Measurements from ENCODE around the gene MSN. TPM values are rescaled to one million over a fixed set of nuclear protein-coding genes. Genes with fewer than 3 reads are reported as not detected.

Gene MSN
- total RNA-seq, 1 experiment from 2014 or later = 91.2 TPM

GRCh38 chrX:65751519-65751918, 84.1 kb downstream of the MSN start:
- peaks cover 11% of the 10 kb centered on the region for H3K36me3 Mint-ChIP-seq
- H3K27ac Mint-ChIP-seq = no peak overlapping the region
- DNase-seq (ENCODE audit: low spot score) (no peak), ATAC-seq (no peak)
- H3K9me3 Mint-ChIP-seq = peaks cover 22% of the 10 kb centered on the region
- ChIA-PET POLR2A (no interaction called here), CTCF (no interaction called here)
- H3K27me3 Mint-ChIP-seq (ENCODE audit: low read depth) = no peaks in the 10 kb centered on the region; the same call in 1 of the 2 replicates
- TF ChIP-seq HMGXB4 (CRISPR knock-in tag; IDR thresholded peaks at IDR 0.05) (no peak), ZNF121 (CRISPR knock-in tag; IDR thresholded peaks at IDR 0.05) (no peak), ATF2 (CRISPR knock-in tag; IDR thresholded peaks at IDR 0.05; ENCODE audit: borderline replicate concordance, low read depth) (no peak), ZNF425 (CRISPR knock-in tag; conservative IDR thresholded peaks at IDR 0.05) (no peak), MLX (CRISPR knock-in tag; IDR thresholded peaks at IDR 0.05) (no peak), MAX (CRISPR knock-in tag; IDR thresholded peaks at IDR 0.05) (no peak), NFE2L1 (CRISPR knock-in tag; IDR thresholded peaks at IDR 0.05) (no peak), ZNF232 (CRISPR knock-in tag; IDR thresholded peaks at IDR 0.05) (no peak), SOX15 (CRISPR knock-in tag; IDR thresholded peaks at IDR 0.05) (no peak), TEAD1 (CRISPR knock-in tag; IDR thresholded peaks at IDR 0.05) (no peak), NR2C2 (CRISPR knock-in tag; IDR thresholded peaks at IDR 0.05) (no peak), ZNF423 (CRISPR knock-in tag; IDR thresholded peaks at IDR 0.05) (no peak), ATF3 (CRISPR knock-in tag; conservative IDR thresholded peaks at IDR 0.05) (no peak), FOXK1 (CRISPR knock-in tag; IDR thresholded peaks at IDR 0.05) (no peak), CTCF (IDR thresholded peaks at IDR 0.05) (no peak), ZBTB21 (CRISPR knock-in tag; IDR thresholded peaks at IDR 0.05; ENCODE audit: borderline replicate concordance) (no peak)
- no peak overlapping the region for H3K4me3 Mint-ChIP-seq
- H3K4me1 Mint-ChIP-seq = no peaks in the 10 kb centered on the region

- POLR2A ChIA-PET = no interaction called here
- H3K9me3 Mint-ChIP-seq = peaks cover 22% of the 10 kb centered on the region
- no peak overlapping the region for H3K4me3 Mint-ChIP-seq
- H3K36me3 Mint-ChIP-seq = peaks cover 11% of the 10 kb centered on the region
- CTCF ChIA-PET = no interaction called here
- ATAC-seq (no peak), DNase-seq (ENCODE audit: low spot score) (no peak)
- H3K27ac Mint-ChIP-seq = no peak overlapping the region
- no peaks in the 10 kb centered on the region; the same call in 1 of the 2 replicates for H3K27me3 Mint-ChIP-seq (ENCODE audit: low read depth)
- no peaks in the 10 kb centered on the region for H3K4me1 Mint-ChIP-seq
- TF ChIP-seq ZNF281 (CRISPR knock-in tag; IDR thresholded peaks at IDR 0.05) (no peak), SOX15 (CRISPR knock-in tag; IDR thresholded peaks at IDR 0.05) (no peak), JUN (CRISPR knock-in tag; IDR thresholded peaks at IDR 0.05) (no peak), ETV6 (CRISPR knock-in tag; IDR thresholded peaks at IDR 0.05) (no peak), RELA (CRISPR knock-in tag; IDR thresholded peaks at IDR 0.05; ENCODE audit: borderline replicate concordance) (no peak), TCF7 (CRISPR knock-in tag; IDR thresholded peaks at IDR 0.05; ENCODE audit: low read depth) (no peak), CTCF (IDR thresholded peaks at IDR 0.05) (no peak), JAZF1 (CRISPR knock-in tag; IDR thresholded peaks at IDR 0.05) (no peak), ZNF263 (CRISPR knock-in tag; IDR thresholded peaks at IDR 0.05; ENCODE audit: low read depth) (no peak)
Observed at GRCh38 chrX:65752294-65752693, 84.8 kb downstream of the MSN start.

Data from WTC11 (cell line).